Liver (tissue), 9 donors: ENCODE measurements around the gene PPP6R1. TPM values are rescaled to one million over a fixed set of nuclear protein-coding genes. Genes with fewer than 3 reads are reported as not detected.

Source experiments
- DNase-seq: peaks from one replicate; pipeline ENCODE4 v3.0.0-alpha.2; 2017; ENCODE audit warnings: low spot score
- H3K27ac ChIP-seq, 2 donors: one replicate each; pipeline ENCODE4 v1.7.0; 2013; ENCODE audit warnings: inconsistent platforms in 2 of 2, low read length in 2 of 2, control low read depth in 1 of 2, low read depth in 1 of 2, mild to moderate bottlenecking in 1 of 2
- H3K27me3 ChIP-seq, 4 donors: one replicate each; pipeline versions ENCODE4 v1.6.1 to v1.7.0; 2013; ENCODE audit warnings: low read length in 3 of 4, inconsistent platforms in 1 of 4, mild to moderate bottlenecking in 1 of 4, moderate library complexity in 1 of 4; ENCODE audit not compliant: control insufficient read depth in 4 of 4, insufficient read depth in 4 of 4
- H3K36me3 ChIP-seq, 4 donors: one replicate each; pipeline versions ENCODE4 v1.6.1 to v1.7.0; 2013; ENCODE audit warnings: low read length in 3 of 4, mild to moderate bottlenecking in 3 of 4, low read depth in 1 of 4, moderate library complexity in 1 of 4; ENCODE audit not compliant: control insufficient read depth in 4 of 4, insufficient read depth in 3 of 4
- H3K4me1 ChIP-seq, 4 donors: one replicate each; pipeline versions ENCODE4 v1.6.1 to v1.7.0; 2013; ENCODE audit warnings: low read length in 3 of 4, mild to moderate bottlenecking in 3 of 4, moderate library complexity in 1 of 4; ENCODE audit not compliant: control insufficient read depth in 4 of 4, insufficient read depth in 4 of 4
- H3K4me3 ChIP-seq, 3 donors: one replicate each; pipeline versions ENCODE4 v1.6.1 to v1.7.0; 2013; ENCODE audit warnings: low read length in 3 of 3, control low read depth in 1 of 3, low read depth in 1 of 3, mild to moderate bottlenecking in 1 of 3
- H3K9ac ChIP-seq, 2 donors: one replicate each; pipeline ENCODE4 v1.7.0; 2013; ENCODE audit warnings: low read length in 2 of 2, mild to moderate bottlenecking in 2 of 2, moderate library complexity in 2 of 2, control low read depth in 1 of 2, low read depth in 1 of 2
- H3K9me3 ChIP-seq, 4 donors: one replicate each; pipeline versions ENCODE4 v1.6.1 to v1.7.0; 2013; ENCODE audit warnings: low read length in 3 of 4; ENCODE audit not compliant: control insufficient read depth in 4 of 4
- EGR1 ChIP-seq, 2 donors: IDR thresholded peaks; 2 replicates each; pipeline ENCODE4 v1.6.1; 2016 to 2018; ENCODE audit warnings: antibody characterized with exemption in 2 of 2, low read depth in 2 of 2
- FOXA1 ChIP-seq: IDR thresholded peaks from 2 replicates; pipeline ENCODE4 v1.6.1; 2016; ENCODE audit warnings: antibody characterized with exemption
- FOXA2 ChIP-seq: IDR thresholded peaks from 2 replicates; pipeline ENCODE4 v1.6.1; 2016; ENCODE audit warnings: antibody characterized with exemption
- GABPA ChIP-seq, 2 donors: IDR thresholded peaks in 1 of 2; conservative IDR thresholded peaks in 1 of 2; 2 replicates each; pipeline ENCODE4 v1.6.1; 2016; ENCODE audit warnings: antibody characterized with exemption in 2 of 2, mild to moderate bottlenecking in 1 of 2, moderate library complexity in 1 of 2
- HNF4A ChIP-seq, 2 donors: conservative IDR thresholded peaks; 2 replicates each; pipeline ENCODE4 v1.6.1; 2016; ENCODE audit warnings: antibody characterized with exemption in 2 of 2, mild to moderate bottlenecking in 2 of 2
- HNF4G ChIP-seq: IDR thresholded peaks from 2 replicates; pipeline ENCODE4 v1.6.1; 2016; ENCODE audit warnings: antibody characterized with exemption
- JUND ChIP-seq, 2 donors: IDR thresholded peaks; 2 replicates each; pipeline ENCODE4 v1.6.1; 2016; ENCODE audit warnings: antibody characterized with exemption in 2 of 2
- RAD21 ChIP-seq, 2 donors: IDR thresholded peaks; 2 replicates each; pipeline ENCODE4 v1.6.1; 2016; ENCODE audit warnings: antibody characterized with exemption in 2 of 2, mild to moderate bottlenecking in 2 of 2
- RXRA ChIP-seq, 2 donors: IDR thresholded peaks; 2 replicates each; pipeline ENCODE4 v1.6.1; 2017 to 2018; ENCODE audit warnings: antibody characterized with exemption in 2 of 2, mild to moderate bottlenecking in 1 of 2
- TAF1 ChIP-seq: conservative IDR thresholded peaks from 2 replicates; pipeline ENCODE4 v1.6.1; 2016; ENCODE audit warnings: antibody characterized with exemption, mild to moderate bottlenecking
- YY1 ChIP-seq: IDR thresholded peaks from 2 replicates; pipeline ENCODE4 v1.6.1; 2016; ENCODE audit warnings: antibody characterized with exemption, mild to moderate bottlenecking
- WGBS: extraction: QIAGEN DNeasy Blood & Tissue Kit; methylation state at CpG from one replicate; pipeline ENCODE4 v1.1.7; 2013; 5-methylcytosine and 5-hydroxymethylcytosine counted together
- polyA plus RNA-seq, 2 donors: library from polyadenylated mRNA; stranded (reverse) in 1 of 2; unstranded in 1 of 2; fragments of 200-250 nt in 1 of 2; fragments of >200 nt in 1 of 2; fragmentation: Nextera tagmentation in 1 of 2; extraction: Ambion mirVana in 1 of 2; gene quantifications; one replicate each; pipeline versions ENCODE4 v1.2.1 to v1.2.3, GENCODE V29; 2013 to 2015
- total RNA-seq, 2 donors: library from RNA; depleted of rRNA; stranded (reverse); fragments of >200 nt; gene quantifications; one replicate each; pipeline ENCODE4 v1.2.3, GENCODE V29; 2014
- TF ChIP-seq, protein P1 (sequence below): fragments of 150-350 bp; IDR thresholded peaks from 2 replicates; pipeline ENCODE4 v1.5.1; 2017; ENCODE audit warnings: improper control_type of control experiment, low read depth, low read length; ENCODE audit not compliant: missing input control
- TF ChIP-seq, protein P2 (sequence below): IDR thresholded peaks from 2 replicates; pipeline ENCODE4 v1.6.1; 2016; ENCODE audit warnings: antibody characterized with exemption
- TF ChIP-seq, protein P3 (sequence below): IDR thresholded peaks from 2 replicates; pipeline ENCODE4 v1.6.1; 2016; ENCODE audit warnings: antibody characterized with exemption
- TF ChIP-seq, protein P4 (sequence below): IDR thresholded peaks from 2 replicates; pipeline ENCODE4 v1.6.1; 2016; ENCODE audit warnings: antibody characterized with exemption, mild to moderate bottlenecking
- donor health status: healthy.
- donor health status: healthy.
- donor health status: healthy.
- donor health status: healthy.
- donor health status: healthy.

Gene PPP6R1
- total and polyA plus RNA-seq, 4 donors: 5.5 to 40.1 (median 22.5) TPM

DNA sequence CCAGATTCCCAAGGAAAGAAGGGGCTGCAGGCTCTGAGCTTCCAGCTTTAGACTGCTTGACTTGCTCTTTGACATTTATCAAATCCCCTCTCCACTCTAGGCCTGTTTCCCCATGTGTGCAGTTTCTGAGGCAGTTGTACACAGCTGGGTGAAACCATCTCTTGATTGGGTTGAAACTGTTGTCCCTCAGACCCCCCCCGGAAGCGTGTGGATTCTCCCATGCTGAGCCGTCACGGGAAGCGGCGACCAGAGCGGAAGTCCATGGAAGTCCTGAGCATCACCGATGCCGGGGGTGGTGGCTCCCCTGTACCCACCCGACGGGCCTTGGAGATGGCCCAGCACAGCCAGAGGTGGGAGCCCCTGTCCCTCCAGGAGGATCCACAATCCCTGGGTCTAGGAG lies 44.7 kb upstream of the PPP6R1 start:
- H3K9me3 ChIP-seq: no peaks in the 10 kb centered on the region
- peaks cover 0 to 7% (median 3%) of the 10 kb centered on the region in 4 donors for H3K4me1 ChIP-seq
- TF ChIP-seq FOXA2 (no peak), RAD21 (IDR thresholded peaks at IDR 0.05) (no peak), FOXA1 (no peak), HNF4A (conservative IDR thresholded peaks at IDR 0.05) (no peak), EGR1 (IDR thresholded peaks at IDR 0.05; ENCODE audit: low read depth in 2 of 2) (no peak), GABPA (IDR thresholded peaks at IDR 0.05 in 1 of 2, conservative IDR thresholded peaks at IDR 0.05 in 1 of 2) (no peak), JUND (IDR thresholded peaks at IDR 0.05) (no peak), YY1 (no peak), RXRA (IDR thresholded peaks at IDR 0.05) (no peak), HNF4G (no peak)
- TF ChIP-seq, protein P1, sequence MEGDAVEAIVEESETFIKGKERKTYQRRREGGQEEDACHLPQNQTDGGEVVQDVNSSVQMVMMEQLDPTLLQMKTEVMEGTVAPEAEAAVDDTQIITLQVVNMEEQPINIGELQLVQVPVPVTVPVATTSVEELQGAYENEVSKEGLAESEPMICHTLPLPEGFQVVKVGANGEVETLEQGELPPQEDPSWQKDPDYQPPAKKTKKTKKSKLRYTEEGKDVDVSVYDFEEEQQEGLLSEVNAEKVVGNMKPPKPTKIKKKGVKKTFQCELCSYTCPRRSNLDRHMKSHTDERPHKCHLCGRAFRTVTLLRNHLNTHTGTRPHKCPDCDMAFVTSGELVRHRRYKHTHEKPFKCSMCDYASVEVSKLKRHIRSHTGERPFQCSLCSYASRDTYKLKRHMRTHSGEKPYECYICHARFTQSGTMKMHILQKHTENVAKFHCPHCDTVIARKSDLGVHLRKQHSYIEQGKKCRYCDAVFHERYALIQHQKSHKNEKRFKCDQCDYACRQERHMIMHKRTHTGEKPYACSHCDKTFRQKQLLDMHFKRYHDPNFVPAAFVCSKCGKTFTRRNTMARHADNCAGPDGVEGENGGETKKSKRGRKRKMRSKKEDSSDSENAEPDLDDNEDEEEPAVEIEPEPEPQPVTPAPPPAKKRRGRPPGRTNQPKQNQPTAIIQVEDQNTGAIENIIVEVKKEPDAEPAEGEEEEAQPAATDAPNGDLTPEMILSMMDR: no peak
- TF ChIP-seq, protein P2, sequence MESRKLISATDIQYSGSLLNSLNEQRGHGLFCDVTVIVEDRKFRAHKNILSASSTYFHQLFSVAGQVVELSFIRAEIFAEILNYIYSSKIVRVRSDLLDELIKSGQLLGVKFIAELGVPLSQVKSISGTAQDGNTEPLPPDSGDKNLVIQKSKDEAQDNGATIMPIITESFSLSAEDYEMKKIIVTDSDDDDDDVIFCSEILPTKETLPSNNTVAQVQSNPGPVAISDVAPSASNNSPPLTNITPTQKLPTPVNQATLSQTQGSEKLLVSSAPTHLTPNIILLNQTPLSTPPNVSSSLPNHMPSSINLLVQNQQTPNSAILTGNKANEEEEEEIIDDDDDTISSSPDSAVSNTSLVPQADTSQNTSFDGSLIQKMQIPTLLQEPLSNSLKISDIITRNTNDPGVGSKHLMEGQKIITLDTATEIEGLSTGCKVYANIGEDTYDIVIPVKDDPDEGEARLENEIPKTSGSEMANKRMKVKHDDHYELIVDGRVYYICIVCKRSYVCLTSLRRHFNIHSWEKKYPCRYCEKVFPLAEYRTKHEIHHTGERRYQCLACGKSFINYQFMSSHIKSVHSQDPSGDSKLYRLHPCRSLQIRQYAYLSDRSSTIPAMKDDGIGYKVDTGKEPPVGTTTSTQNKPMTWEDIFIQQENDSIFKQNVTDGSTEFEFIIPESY: no peak
- TF ChIP-seq, protein P3, sequence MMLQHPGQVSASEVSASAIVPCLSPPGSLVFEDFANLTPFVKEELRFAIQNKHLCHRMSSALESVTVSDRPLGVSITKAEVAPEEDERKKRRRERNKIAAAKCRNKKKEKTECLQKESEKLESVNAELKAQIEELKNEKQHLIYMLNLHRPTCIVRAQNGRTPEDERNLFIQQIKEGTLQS: no peak
- TF ChIP-seq, protein P4, sequence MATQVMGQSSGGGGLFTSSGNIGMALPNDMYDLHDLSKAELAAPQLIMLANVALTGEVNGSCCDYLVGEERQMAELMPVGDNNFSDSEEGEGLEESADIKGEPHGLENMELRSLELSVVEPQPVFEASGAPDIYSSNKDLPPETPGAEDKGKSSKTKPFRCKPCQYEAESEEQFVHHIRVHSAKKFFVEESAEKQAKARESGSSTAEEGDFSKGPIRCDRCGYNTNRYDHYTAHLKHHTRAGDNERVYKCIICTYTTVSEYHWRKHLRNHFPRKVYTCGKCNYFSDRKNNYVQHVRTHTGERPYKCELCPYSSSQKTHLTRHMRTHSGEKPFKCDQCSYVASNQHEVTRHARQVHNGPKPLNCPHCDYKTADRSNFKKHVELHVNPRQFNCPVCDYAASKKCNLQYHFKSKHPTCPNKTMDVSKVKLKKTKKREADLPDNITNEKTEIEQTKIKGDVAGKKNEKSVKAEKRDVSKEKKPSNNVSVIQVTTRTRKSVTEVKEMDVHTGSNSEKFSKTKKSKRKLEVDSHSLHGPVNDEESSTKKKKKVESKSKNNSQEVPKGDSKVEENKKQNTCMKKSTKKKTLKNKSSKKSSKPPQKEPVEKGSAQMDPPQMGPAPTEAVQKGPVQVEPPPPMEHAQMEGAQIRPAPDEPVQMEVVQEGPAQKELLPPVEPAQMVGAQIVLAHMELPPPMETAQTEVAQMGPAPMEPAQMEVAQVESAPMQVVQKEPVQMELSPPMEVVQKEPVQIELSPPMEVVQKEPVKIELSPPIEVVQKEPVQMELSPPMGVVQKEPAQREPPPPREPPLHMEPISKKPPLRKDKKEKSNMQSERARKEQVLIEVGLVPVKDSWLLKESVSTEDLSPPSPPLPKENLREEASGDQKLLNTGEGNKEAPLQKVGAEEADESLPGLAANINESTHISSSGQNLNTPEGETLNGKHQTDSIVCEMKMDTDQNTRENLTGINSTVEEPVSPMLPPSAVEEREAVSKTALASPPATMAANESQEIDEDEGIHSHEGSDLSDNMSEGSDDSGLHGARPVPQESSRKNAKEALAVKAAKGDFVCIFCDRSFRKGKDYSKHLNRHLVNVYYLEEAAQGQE: no peak
- no peak overlapping the region for H3K9ac ChIP-seq
- H3K27me3 ChIP-seq: no peaks in the 10 kb centered on the region
- DNase-seq: no peak
- no peaks in the 10 kb centered on the region for H3K36me3 ChIP-seq
- 92% methylated on average over 11 of the region's 11 CpGs for WGBS
- H3K27ac ChIP-seq: no peak overlapping the region
- H3K4me3 ChIP-seq: no peak overlapping the region

DNA sequence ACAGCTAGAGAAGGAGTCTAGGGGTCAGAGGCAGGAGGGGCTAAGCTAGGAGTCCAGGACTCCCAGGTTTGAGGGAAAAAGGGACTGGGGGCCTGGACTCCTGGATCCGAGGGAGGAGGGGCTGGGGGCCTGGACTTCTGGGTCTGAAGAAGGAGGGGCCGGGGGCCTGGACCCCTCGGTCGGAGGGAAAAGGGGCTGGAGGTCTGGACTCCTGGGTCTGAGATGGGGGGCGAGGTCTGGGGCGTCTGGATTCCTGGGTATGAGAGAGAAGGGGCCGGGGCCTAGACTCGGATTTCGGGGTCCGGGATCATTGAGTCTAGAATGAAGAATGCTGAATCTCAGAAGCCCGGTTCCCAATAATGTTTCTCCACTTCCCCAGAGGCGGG lies 43.5 kb upstream of the PPP6R1 start:
- Histone ChIP-seq H3K9ac (no peak overlapping the region), H3K4me3 (no peak overlapping the region), H3K4me1 (peaks cover 0 to 7% (median 3%) of the 10 kb centered on the region in 4 donors), H3K27ac (no peak overlapping the region), H3K36me3 (no peaks in the 10 kb centered on the region), H3K9me3 (no peaks in the 10 kb centered on the region), H3K27me3 (no peaks in the 10 kb centered on the region)
- DNase-seq: no peak
- WGBS: 76% methylated on average over 12 of the region's 12 CpGs
- TF ChIP-seq, protein P1: no peak
- TF ChIP-seq TAF1 (no peak), HNF4A (conservative IDR thresholded peaks at IDR 0.05) (no peak), FOXA1 (no peak), JUND (IDR thresholded peaks at IDR 0.05) (no peak), HNF4G (no peak)
- TF ChIP-seq, protein P2: no peak
- TF ChIP-seq, protein P3: no peak
